Measurements from ENCODE around the gene CD96. TPM values are rescaled to one million over a fixed set of nuclear protein-coding genes. Genes with fewer than 3 reads are reported as not detected.

The CD96 gene
- total and polyA plus RNA-seq, 4 donors = 0.69 to 3.1 (median 2.4) TPM

GRCh38 chr3:111677007-111677392 lies 135.0 kb downstream of the CD96 start:
- H3K4me1 ChIP-seq (ENCODE audit: control insufficient read depth in 5 of 5, insufficient read depth in 5 of 5, low read length in 5 of 5) = peaks cover 0 to 15% (median 0%) of the 10 kb centered on the region in 5 donors
- DNase-seq (no peak), ATAC-seq (ENCODE audit: insufficient read depth, low FRiP score) (no peak)
- no peak overlapping the region for H3K4me3 ChIP-seq
- H3K36me3 ChIP-seq (ENCODE audit: control insufficient read depth in 4 of 4, insufficient read depth in 4 of 4, low read length in 4 of 4) = no peaks in the 10 kb centered on the region
- WGBS, 2 donors = 81 to 82% methylated on average over 4 of the region's 4 CpGs
- H3K9me3 ChIP-seq (ENCODE audit: control insufficient read depth in 4 of 4, insufficient read depth in 3 of 4, low read length in 3 of 4) = no peaks in the 10 kb centered on the region
- no peak overlapping the region for H3K9ac ChIP-seq (ENCODE audit: insufficient read depth in 1 of 2, low read length in 2 of 2)
- no peak overlapping the region for H3K27ac ChIP-seq (ENCODE audit: low read depth in 1 of 2, low read length in 1 of 2)
- peaks cover 0 to 4% (median 0%) of the 10 kb centered on the region in 3 donors for H3K27me3 ChIP-seq (ENCODE audit: control insufficient read depth in 3 of 3, insufficient read depth in 3 of 3, low read length in 2 of 3)
- TF ChIP-seq, protein P1, sequence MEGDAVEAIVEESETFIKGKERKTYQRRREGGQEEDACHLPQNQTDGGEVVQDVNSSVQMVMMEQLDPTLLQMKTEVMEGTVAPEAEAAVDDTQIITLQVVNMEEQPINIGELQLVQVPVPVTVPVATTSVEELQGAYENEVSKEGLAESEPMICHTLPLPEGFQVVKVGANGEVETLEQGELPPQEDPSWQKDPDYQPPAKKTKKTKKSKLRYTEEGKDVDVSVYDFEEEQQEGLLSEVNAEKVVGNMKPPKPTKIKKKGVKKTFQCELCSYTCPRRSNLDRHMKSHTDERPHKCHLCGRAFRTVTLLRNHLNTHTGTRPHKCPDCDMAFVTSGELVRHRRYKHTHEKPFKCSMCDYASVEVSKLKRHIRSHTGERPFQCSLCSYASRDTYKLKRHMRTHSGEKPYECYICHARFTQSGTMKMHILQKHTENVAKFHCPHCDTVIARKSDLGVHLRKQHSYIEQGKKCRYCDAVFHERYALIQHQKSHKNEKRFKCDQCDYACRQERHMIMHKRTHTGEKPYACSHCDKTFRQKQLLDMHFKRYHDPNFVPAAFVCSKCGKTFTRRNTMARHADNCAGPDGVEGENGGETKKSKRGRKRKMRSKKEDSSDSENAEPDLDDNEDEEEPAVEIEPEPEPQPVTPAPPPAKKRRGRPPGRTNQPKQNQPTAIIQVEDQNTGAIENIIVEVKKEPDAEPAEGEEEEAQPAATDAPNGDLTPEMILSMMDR (IDR thresholded peaks at IDR 0.05; ENCODE audit: control extremely low read depth, extremely low read depth) = no peak

DNA sequence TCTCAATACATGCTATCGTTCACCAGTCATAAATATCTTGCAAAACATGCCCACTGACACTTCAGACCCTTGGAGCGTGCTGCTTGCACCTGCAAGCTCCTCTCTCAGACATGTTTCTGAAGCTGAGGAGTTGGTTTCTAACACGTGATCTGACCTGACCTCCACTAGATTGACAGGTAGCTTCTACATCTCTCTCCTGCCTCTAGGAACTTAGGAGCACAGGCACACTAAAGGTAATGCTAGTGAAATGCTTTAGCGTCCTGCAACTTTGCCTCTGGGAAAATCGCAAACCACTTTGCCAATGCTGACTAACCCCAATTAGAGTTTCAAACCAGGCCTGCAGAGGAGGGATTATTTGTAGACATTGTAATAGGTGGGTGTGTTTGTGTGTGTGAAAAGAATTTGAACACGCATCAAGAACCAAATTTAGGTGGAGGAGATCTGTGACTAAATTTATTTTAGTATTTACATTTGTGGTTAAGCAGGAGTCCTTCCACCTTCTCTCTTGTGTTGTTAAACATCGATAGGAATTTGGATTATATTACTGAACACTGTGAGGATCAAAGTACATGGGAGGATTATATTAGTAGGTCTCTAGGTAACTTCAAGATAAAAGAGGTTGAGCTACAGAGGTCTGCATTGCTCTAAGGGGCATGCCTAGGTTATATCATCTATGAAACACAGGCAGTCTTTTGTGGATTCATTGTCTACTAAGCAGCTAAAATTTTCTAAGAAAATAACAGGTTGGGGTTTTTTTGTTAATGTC lies 139.8 kb downstream of the CD96 start:
- peaks cover 0 to 4% (median 0%) of the 10 kb centered on the region in 3 donors for H3K27me3 ChIP-seq (ENCODE audit: control insufficient read depth in 3 of 3, insufficient read depth in 3 of 3, low read length in 2 of 3)
- ATAC-seq (ENCODE audit: insufficient read depth, low FRiP score) (no peak), DNase-seq (no peak)
- TF ChIP-seq, protein P1 (IDR thresholded peaks at IDR 0.05; ENCODE audit: control extremely low read depth, extremely low read depth) = no peak
- H3K4me3 ChIP-seq = no peak overlapping the region
- H3K4me1 ChIP-seq (ENCODE audit: control insufficient read depth in 5 of 5, insufficient read depth in 5 of 5, low read length in 5 of 5) = no peaks in the 10 kb centered on the region
- H3K9me3 ChIP-seq (ENCODE audit: control insufficient read depth in 4 of 4, insufficient read depth in 3 of 4, low read length in 3 of 4) = no peaks in the 10 kb centered on the region
- H3K9ac ChIP-seq (ENCODE audit: insufficient read depth in 1 of 2, low read length in 2 of 2) = peak overlapping the region in 1 of 2 donors; percentile 20
- no peaks in the 10 kb centered on the region for H3K36me3 ChIP-seq (ENCODE audit: control insufficient read depth in 4 of 4, insufficient read depth in 4 of 4, low read length in 4 of 4)
- WGBS, 2 donors = 82 to 87% methylated on average over 7 of the region's 7 CpGs
- H3K27ac ChIP-seq (ENCODE audit: low read depth in 1 of 2, low read length in 1 of 2) = no peak overlapping the region

DNA sequence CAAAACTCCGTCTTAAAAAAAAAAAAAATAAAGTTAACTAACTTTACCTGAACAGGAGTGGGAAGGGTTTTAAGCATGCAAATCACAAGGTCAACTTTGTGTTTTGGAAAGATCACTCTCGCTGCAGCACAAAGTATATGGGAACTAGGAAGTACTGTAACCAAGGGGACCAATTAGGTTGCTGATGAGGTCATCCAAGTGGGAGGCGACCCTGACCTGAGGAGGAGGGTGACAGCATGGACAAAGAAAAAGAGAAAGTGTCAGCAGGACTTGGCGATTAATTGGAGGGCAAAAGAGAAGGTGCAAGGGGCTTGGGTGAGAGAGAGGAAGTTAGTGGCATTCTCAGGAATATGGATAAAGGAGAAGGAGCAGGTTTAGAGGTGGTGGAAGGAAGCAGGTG lies 142.6 kb downstream of the CD96 start:
- ATAC-seq (ENCODE audit: insufficient read depth, low FRiP score) = no peak
- TF ChIP-seq, protein P1 (IDR thresholded peaks at IDR 0.05; ENCODE audit: control extremely low read depth, extremely low read depth) = no peak
- H3K4me1 ChIP-seq (ENCODE audit: control insufficient read depth in 5 of 5, insufficient read depth in 5 of 5, low read length in 5 of 5) = no peaks in the 10 kb centered on the region

More for the DNA sequence above, 142.6 kb downstream of the CD96 start:
- Histone ChIP-seq H3K4me3 (no peak overlapping the region), H3K27me3 (ENCODE audit: control insufficient read depth in 3 of 3, insufficient read depth in 3 of 3, low read length in 2 of 3) (peaks cover 0 to 5% (median 0%) of the 10 kb centered on the region in 3 donors), H3K27ac (ENCODE audit: low read depth in 1 of 2, low read length in 1 of 2) (no peak overlapping the region), H3K9ac (ENCODE audit: insufficient read depth in 1 of 2, low read length in 2 of 2) (no peak overlapping the region), H3K9me3 (ENCODE audit: control insufficient read depth in 4 of 4, insufficient read depth in 3 of 4, low read length in 3 of 4) (no peaks in the 10 kb centered on the region), H3K36me3 (ENCODE audit: control insufficient read depth in 4 of 4, insufficient read depth in 4 of 4, low read length in 4 of 4) (no peaks in the 10 kb centered on the region)
- 89 to 92% methylated on average over 4 of the region's 4 CpGs for WGBS, 2 donors
- DNase-seq = no peak

Measured in lung (tissue), 12 donors.